Stimulated activated naive B cell treated with anti-CD40 and anti-IgM and Interleukin-4, amounts not matched to agents 10 μg/mL and 1 μg/mL and 100 μg/mL, for 72 hours (primary cell): ENCODE measurements around the gene TTLL8.

Source experiments
- ATAC-seq, 2 donors: fragments of 150-1000 bp; cut with Tn5 transposase; replicated peaks; 2 replicates each; pipeline ENCODE4 v1.10.0; 2021; ENCODE audit warnings: moderate library complexity in 1 of 2
- DNase-seq: peaks from one replicate; pipeline ENCODE4 v3.0.0; 2021
- H3K27ac Mint-ChIP-seq: one replicate; pipeline ENCODE4 v1.8.0; 2022; ENCODE audit warnings: mild to moderate bottlenecking, mixed read lengths
- H3K27me3 Mint-ChIP-seq, 2 donors: one replicate each; pipeline ENCODE4 v1.8.0; 2022; ENCODE audit warnings: mixed read lengths in 2 of 2
- H3K36me3 Mint-ChIP-seq, 2 donors: one replicate each; pipeline ENCODE4 v1.8.0; 2022; ENCODE audit warnings: mixed read lengths in 2 of 2, mild to moderate bottlenecking in 1 of 2
- H3K4me1 Mint-ChIP-seq, 2 donors: one replicate each; pipeline ENCODE4 v1.8.0; 2022; ENCODE audit warnings: mixed read lengths in 2 of 2, mild to moderate bottlenecking in 1 of 2
- H3K4me3 Mint-ChIP-seq, 2 donors: one replicate each; pipeline ENCODE4 v1.8.0; 2022; ENCODE audit warnings: mild to moderate bottlenecking in 2 of 2, mixed read lengths in 2 of 2, moderate library complexity in 1 of 2
- H3K9me3 Mint-ChIP-seq, 2 donors: one replicate each; pipeline ENCODE4 v1.8.0; 2022; ENCODE audit warnings: mixed read lengths in 2 of 2, mild to moderate bottlenecking in 1 of 2

TTLL8 gene

GRCh38 chr22:50048061-50048765 is 9.9 kb downstream of the TTLL8 start:
- DNase-seq (no peak), ATAC-seq (no peak)
- Mint-ChIP-seq H3K9me3 (peaks cover 0 to under 1% of the 10 kb centered on the region in 2 donors), H3K27me3 (peaks cover 19 to 53% of the 10 kb centered on the region in 2 donors), H3K36me3 (no peaks in the 10 kb centered on the region), H3K27ac (no peak overlapping the region), H3K4me3 (no peak overlapping the region), H3K4me1 (peaks cover 3 to 9% of the 10 kb centered on the region in 2 donors)

DNA sequence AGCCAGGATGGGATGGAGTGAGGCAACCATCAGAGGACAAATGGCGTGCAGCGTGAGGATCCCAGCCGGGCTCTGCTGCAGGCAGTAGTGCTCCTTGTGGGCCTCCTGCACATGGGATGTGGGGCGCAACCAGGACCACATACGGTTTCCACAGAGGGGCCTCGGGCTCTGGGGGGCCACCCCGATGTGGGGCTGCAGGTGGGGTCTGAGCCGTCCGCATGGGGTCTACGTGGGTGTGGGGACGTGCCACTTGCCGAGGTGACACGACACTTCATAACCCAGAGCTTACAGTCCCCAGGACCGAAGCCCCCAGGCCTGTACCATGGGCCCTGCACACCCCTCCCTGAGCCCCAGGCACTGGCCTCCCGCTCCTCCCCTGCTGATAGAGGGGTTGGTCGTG is 10.8 kb downstream of the TTLL8 start:
- Mint-ChIP-seq H3K4me3 (no peak overlapping the region), H3K36me3 (no peaks in the 10 kb centered on the region), H3K4me1 (peaks cover 3 to 9% of the 10 kb centered on the region in 2 donors), H3K27me3 (peaks cover 28 to 55% of the 10 kb centered on the region in 2 donors), H3K9me3 (no peaks in the 10 kb centered on the region), H3K27ac (no peak overlapping the region)
- no peak for ATAC-seq
- DNase-seq = no peak

GRCh38 chr22:50046481-50047245 is 11.4 kb downstream of the TTLL8 start:
- Mint-ChIP-seq H3K4me1 (peaks cover 3 to 9% of the 10 kb centered on the region in 2 donors), H3K27ac (no peak overlapping the region), H3K27me3 (peaks cover 31 to 59% of the 10 kb centered on the region in 2 donors), H3K36me3 (no peaks in the 10 kb centered on the region), H3K9me3 (no peaks in the 10 kb centered on the region), H3K4me3 (no peak overlapping the region)
- no peak for DNase-seq
- ATAC-seq = no peak

DNA sequence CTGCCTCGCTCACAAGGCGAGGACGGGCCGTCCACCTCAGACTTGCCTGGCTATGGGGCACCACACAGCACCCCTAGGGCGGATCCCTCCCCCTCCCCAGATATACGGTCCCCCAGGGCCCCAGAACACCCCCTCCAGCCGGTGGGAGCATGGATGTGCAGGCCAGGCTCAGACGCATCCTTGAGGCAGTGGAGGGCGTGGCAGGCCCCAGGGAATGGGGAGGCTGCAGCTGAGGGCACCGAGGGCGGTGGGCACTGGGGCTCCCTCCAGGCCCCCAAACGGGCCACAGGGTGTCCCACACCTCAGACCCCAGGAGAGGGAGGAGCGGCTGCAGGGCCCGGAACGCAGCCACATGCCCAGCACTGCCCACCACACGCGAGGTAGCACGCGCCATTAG is 12.1 kb downstream of the TTLL8 start:
- H3K4me3 Mint-ChIP-seq = no peak overlapping the region
- H3K4me1 Mint-ChIP-seq = peaks cover 3 to 9% of the 10 kb centered on the region in 2 donors
- ATAC-seq = no peak
- H3K9me3 Mint-ChIP-seq = no peaks in the 10 kb centered on the region
- H3K27ac Mint-ChIP-seq = no peak overlapping the region
- no peaks in the 10 kb centered on the region for H3K36me3 Mint-ChIP-seq
- H3K27me3 Mint-ChIP-seq = peaks cover 29 to 61% of the 10 kb centered on the region in 2 donors
- DNase-seq = no peak

DNA sequence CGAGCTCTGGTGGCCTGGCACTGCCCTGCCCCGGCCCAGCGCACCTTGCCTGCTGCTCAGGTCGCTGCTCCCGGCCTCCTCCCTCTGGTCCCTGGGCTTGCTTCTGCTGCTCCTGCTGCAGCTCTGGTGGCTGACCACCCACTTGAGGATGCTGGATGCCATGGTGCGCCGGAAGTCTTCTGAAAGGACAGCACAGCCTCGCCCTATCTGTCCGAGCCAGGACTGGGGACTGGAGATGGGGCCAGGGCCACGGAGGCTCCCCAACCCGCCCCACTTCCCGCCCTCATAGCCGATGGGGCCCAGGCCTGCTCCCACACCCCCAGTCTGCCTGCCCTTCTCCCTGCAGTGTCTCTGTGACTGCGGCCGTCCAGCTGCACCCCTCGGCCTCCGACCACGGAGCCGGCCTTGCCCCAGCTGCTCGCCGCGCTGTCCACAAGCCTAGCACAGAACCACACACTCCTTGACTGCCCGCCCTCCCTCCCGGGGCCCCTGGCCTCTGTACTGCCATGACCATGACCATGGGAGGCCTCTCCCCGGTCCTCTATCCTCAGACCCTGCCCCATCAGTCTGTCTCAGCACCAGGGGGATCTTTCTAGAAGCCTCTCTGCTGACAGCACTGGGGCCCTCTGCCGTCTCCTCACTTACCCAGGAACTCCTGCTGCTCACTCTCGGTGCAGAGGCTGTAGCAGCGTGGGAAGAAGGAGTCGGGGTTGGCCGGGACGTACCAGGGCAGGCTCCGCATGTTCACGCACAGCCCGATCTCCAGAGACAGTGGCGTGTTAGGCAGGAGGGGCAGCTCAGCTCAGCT is 12.7 kb downstream of the TTLL8 start:
- Mint-ChIP-seq H3K36me3 (no peaks in the 10 kb centered on the region), H3K4me3 (no peak overlapping the region), H3K9me3 (no peaks in the 10 kb centered on the region), H3K4me1 (peaks cover 3 to 9% of the 10 kb centered on the region in 2 donors), H3K27ac (no peak overlapping the region), H3K27me3 (peaks cover 29 to 56% of the 10 kb centered on the region in 2 donors)
- no peak for DNase-seq
- ATAC-seq = peak in 1 of 2 donors; percentile 22

GRCh38 chr22:50044485-50045118 is 13.5 kb downstream of the TTLL8 start:
- Mint-ChIP-seq H3K27ac (no peak overlapping the region), H3K4me3 (no peak overlapping the region), H3K36me3 (no peaks in the 10 kb centered on the region), H3K4me1 (peaks cover 3 to 9% of the 10 kb centered on the region in 2 donors), H3K27me3 (peaks cover 29 to 54% of the 10 kb centered on the region in 2 donors), H3K9me3 (no peaks in the 10 kb centered on the region)
- DNase-seq (no peak), ATAC-seq (peak in 1 of 2 donors; percentile 25)

DNA sequence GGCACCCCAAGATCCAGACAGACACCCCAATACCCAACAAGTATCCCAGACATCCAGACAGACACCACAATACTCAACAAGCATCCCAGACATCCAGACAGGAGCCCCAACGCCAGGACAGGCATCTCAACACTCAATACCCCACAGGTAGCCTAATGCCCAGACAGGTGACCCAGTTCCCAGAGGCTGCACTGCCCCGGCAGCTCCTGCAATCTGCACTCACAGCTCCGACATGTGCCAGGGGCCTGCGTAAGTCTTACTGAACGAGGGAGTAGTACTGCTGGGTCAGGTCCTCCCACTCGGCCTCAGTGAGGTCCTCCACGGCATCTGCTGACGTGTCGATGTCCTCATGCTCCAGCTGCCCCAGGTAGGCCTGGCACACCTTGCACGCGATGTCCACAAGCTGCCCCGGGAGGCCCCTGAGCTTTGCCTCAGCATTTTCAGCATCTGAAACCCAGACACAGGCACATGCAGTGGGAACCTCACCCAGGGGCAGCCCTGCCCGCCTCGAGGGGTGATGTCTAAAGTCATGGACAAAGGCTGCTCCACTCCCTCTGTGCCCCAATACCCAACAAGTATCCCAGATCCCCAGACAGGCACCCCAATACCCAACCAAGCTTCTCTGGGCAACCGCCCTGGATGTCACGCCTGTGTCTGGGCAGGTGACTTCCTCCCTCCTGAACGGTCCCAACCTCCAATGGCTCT is 16.6 kb downstream of the TTLL8 start:
- no peak overlapping the region for H3K4me3 Mint-ChIP-seq
- H3K27me3 Mint-ChIP-seq = peaks cover 32 to 40% of the 10 kb centered on the region in 2 donors
- peaks cover 3 to 9% of the 10 kb centered on the region in 2 donors for H3K4me1 Mint-ChIP-seq
- ATAC-seq (no peak), DNase-seq (no peak)
- H3K27ac Mint-ChIP-seq = peak overlapping the region; percentile 28
- no peaks in the 10 kb centered on the region for H3K36me3 Mint-ChIP-seq
- H3K9me3 Mint-ChIP-seq = peaks cover 7 to 10% of the 10 kb centered on the region in 2 donors

DNA sequence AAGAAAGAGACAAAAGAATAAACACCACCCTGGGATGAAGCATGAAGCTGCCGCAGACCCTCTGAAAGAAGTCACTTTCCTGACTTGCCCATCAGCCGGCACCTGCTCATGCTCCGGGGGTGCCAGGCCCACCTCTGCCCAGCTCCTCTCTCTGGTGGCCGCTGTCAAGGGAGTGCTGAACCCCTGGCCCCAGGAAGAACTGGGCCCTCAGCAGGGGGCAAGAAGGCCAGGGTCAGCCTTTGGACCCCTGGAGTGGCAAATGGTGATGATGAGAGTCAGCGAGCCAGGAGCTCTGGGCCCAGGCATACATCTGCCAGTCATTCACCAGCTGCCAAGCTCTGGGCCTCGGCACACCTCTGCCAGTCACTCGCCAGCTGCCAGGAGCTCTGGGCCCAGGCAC is 17.4 kb downstream of the TTLL8 start:
- no peaks in the 10 kb centered on the region for H3K36me3 Mint-ChIP-seq

DNA sequence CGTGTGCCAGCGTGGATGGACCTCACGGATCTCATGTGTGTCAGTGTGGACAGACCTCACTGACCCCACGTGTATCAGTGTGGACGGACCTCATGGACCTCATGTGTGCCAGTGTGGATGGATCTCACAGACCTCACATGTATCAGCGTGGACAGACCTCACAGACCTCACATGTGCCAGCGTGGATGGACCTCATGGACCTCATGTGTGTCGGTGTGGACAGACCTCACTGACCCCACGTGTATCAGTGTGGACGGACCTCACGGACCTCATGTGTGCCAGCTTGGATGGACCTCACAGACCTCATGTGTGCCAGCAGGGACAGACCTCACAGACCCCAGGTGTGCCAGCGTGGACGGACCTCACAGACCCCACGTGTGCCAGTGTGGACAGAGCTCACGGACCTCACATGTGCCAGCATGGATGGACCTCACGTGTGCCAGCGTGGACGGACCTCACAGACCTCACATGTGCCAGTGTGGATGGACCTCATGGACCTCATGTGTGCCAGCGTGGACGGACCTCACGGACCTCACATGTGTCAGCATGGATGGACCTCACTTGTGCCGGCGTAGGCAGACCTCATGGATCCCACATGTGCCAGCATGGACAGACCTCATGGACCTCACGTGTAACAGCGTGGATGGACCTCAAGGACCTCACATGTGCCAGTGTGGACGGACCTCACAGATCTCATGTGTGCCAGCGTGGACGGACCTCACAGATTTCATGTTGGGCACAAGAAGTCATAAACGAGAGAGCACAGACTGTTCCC is 18.2 kb downstream of the TTLL8 start:
- Mint-ChIP-seq H3K9me3 (peaks cover 7 to 10% of the 10 kb centered on the region in 2 donors), H3K4me1 (peaks cover 5 to 11% of the 10 kb centered on the region in 2 donors), H3K36me3 (no peaks in the 10 kb centered on the region), H3K4me3 (no peak overlapping the region), H3K27me3 (peaks cover 36 to 38% of the 10 kb centered on the region in 2 donors), H3K27ac (no peak overlapping the region)
- DNase-seq (no peak), ATAC-seq (no peak)

More for the DNA sequence above, 17.4 kb downstream of the TTLL8 start:
- H3K27ac Mint-ChIP-seq = no peak overlapping the region
- H3K27me3 Mint-ChIP-seq = peaks cover 33 to 35% of the 10 kb centered on the region in 2 donors
- no peak for ATAC-seq
- no peak overlapping the region for H3K4me3 Mint-ChIP-seq
- peaks cover 3 to 9% of the 10 kb centered on the region in 2 donors for H3K4me1 Mint-ChIP-seq
- no peak for DNase-seq
- H3K9me3 Mint-ChIP-seq = peaks cover 7 to 10% of the 10 kb centered on the region in 2 donors

DNA sequence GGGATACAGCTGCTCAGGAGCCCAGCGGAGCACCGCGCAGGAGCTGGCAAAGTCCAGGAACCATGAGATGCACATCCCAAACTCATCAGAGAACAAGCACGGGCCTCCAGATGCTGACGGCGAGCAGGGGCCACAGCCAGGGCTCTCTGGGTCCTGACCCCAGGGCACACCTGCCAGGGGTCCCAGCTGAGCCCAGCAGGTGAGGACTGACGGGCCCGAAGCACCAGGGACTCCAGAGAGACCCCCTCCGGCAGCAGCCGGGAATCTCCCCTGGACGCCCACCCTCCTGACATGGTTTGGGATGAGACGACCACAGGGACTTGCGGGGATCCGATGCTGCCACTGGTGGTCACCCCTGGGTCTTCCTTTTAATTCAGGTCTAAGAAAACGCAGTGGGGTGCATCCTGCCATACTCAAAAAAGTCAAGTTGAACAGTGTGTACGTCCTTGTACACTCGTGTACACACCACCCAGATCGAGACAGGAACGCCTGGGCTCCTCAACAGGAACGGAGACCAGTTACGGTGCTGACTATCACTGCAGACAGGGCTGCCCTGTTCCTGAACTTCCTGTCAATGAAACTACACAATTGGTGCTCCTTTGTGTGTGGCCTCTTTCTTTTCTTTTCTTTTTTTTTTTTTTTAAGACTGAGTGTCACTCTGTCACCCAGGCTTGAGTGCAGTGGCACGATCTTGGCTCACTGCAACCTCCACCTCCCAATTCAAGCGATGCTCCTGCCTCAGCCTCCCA is 21.9 kb downstream of the TTLL8 start:
- Mint-ChIP-seq H3K27me3 (peaks cover 30 to 37% of the 10 kb centered on the region in 2 donors), H3K4me3 (no peak overlapping the region), H3K9me3 (peaks cover 7 to 10% of the 10 kb centered on the region in 2 donors), H3K27ac (no peak overlapping the region), H3K4me1 (peaks cover 5 to 12% of the 10 kb centered on the region in 2 donors), H3K36me3 (no peaks in the 10 kb centered on the region)
- DNase-seq (no peak), ATAC-seq (no peak)

DNA sequence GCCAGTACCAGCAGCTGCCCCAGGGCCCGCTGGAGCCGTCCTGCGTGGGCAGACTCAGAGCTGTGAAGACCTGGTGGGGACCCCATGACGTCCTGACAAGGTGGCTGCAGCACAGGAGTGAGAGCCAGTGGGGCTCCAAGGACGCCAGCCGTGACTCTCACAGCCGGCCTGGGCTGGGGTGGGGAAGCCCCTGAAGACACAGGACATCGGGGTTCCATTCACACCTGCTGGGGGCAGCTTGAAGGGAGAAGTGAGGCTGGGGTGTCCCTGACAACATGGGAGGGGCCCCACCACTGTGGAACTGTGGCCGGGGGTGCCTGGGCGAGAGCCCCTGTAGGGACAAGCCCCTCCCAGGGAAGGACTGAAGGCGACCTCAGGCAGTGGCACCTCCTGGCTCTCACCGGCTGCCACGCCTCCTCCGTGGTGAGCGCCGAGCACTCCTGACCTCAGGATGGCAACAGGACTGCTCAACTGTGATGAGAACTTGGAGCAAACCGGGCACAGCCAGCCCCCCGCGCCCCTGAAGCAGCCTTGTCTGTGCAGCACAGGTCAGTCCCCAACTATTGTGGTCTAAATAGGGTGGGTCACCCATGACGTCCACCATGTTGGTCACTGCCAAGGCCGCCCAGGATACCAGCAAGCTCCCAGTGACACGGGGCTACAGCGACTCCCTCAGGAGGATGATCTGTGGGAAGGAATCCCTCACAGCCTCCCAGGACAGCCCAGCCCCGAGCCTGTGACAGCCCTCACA is 22.8 kb downstream of the TTLL8 start:
- H3K9me3 Mint-ChIP-seq = peaks cover 7 to 10% of the 10 kb centered on the region in 2 donors
- no peak overlapping the region for H3K27ac Mint-ChIP-seq
- ATAC-seq (peak; percentile 16 to 25), DNase-seq (no peak)
- no peaks in the 10 kb centered on the region for H3K36me3 Mint-ChIP-seq
- peaks cover 31 to 35% of the 10 kb centered on the region in 2 donors for H3K27me3 Mint-ChIP-seq
- peaks cover 5 to 12% of the 10 kb centered on the region in 2 donors for H3K4me1 Mint-ChIP-seq
- H3K4me3 Mint-ChIP-seq = no peak overlapping the region
